Left ventricle myocardium inferior (tissue), 1 donor: ENCODE data around the gene HLA-E. TPM values are rescaled to one million over a fixed set of nuclear protein-coding genes. Genes with fewer than 3 reads are reported as not detected.

Experiments used
- DNase-seq: peaks from one replicate; pipeline ENCODE4 v3.0.0-alpha.2; 2020
- H3K27ac ChIP-seq: fragments of 200-600 bp; replicated peaks from 2 replicates; pipeline ENCODE4 v1.8.0; 2021
- H3K27me3 ChIP-seq: fragments of 200-600 bp; 2 replicates; pipeline ENCODE4 v1.8.0; 2021; ENCODE audit warnings: low read depth
- H3K36me3 ChIP-seq: fragments of 200-600 bp; 2 replicates; pipeline ENCODE4 v1.8.0; 2021
- H3K4me1 ChIP-seq: fragments of 200-600 bp; 2 replicates; pipeline ENCODE4 v1.8.0; 2021
- H3K4me3 ChIP-seq: fragments of 200-600 bp; 2 replicates; pipeline ENCODE4 v1.8.0; 2021; ENCODE audit warnings: mild to moderate bottlenecking, moderate library complexity
- H3K9me3 ChIP-seq: fragments of 200-600 bp; replicated peaks from 2 replicates; pipeline ENCODE4 v1.8.0; 2021
- CTCF ChIP-seq: fragments of 200-600 bp; IDR thresholded peaks from 2 replicates; pipeline ENCODE4 v1.8.0; 2021; ENCODE audit warnings: antibody characterized with exemption, mild to moderate bottlenecking, borderline replicate concordance
- intact Hi-C: fragments of 100-400 bp; cut with micrococcal nuclease; formaldehyde crosslinking; loops from one replicate; pipeline ENCODE4 v1.11.0; 2022
- total RNA-seq: library from RNA; stranded (reverse); fragmentation: NEBNext Ultra II Directional; extraction: Animal tissue kit (Norgen Biotek cat#: 25700); gene quantifications from one replicate; pipeline ENCODE4 v1.2.1, GENCODE V29; 2021
- donor health status: DM: no; HTN: yes; CAD: no; lungs with severe emphysema.

The HLA-E gene
- total RNA-seq, 1 donor from 2014 or later, result 142 TPM

GRCh38 chr6:30459145-30459544, 30.2 kb upstream of the HLA-E start:
- H3K27ac ChIP-seq, result no peak overlapping the region
- H3K36me3 ChIP-seq, result no peaks in the 10 kb centered on the region
- peaks cover 10% of the 10 kb centered on the region for H3K9me3 ChIP-seq
- DNase-seq, result no peak
- H3K4me3 ChIP-seq, result no peak overlapping the region
- peaks cover 100% of the 10 kb centered on the region for H3K27me3 ChIP-seq
- H3K4me1 ChIP-seq, result peaks cover 8% of the 10 kb centered on the region
- intact Hi-C loops, result no loop called here
- TF ChIP-seq CTCF, result no peak

- Histone ChIP-seq H3K36me3 (no peaks in the 10 kb centered on the region), H3K9me3 (peaks cover 10% of the 10 kb centered on the region), H3K27ac (no peak overlapping the region), H3K27me3 (peaks cover 100% of the 10 kb centered on the region), H3K4me1 (peaks cover 15% of the 10 kb centered on the region), H3K4me3 (no peak overlapping the region)
- intact Hi-C loops, result no loop called here
- TF ChIP-seq CTCF, result no peak
- no peak for DNase-seq
These were observed 28.3 kb upstream of the HLA-E start for GRCh38 chr6:30461055-30461454.

GRCh38 chr6:30462482-30462881, 26.8 kb upstream of the HLA-E start:
- Histone ChIP-seq H3K27ac (no peak overlapping the region), H3K27me3 (peaks cover 100% of the 10 kb centered on the region), H3K4me1 (peaks cover 26% of the 10 kb centered on the region), H3K4me3 (no peak overlapping the region), H3K36me3 (no peaks in the 10 kb centered on the region), H3K9me3 (peaks cover 10% of the 10 kb centered on the region)
- no peak for TF ChIP-seq CTCF
- intact Hi-C loops, result no loop called here
- no peak for DNase-seq

GRCh38 chr6:30463242-30463641, 26.1 kb upstream of the HLA-E start:
- H3K27me3 ChIP-seq, result peaks cover 99% of the 10 kb centered on the region
- intact Hi-C loops, result no loop called here
- peaks cover 10% of the 10 kb centered on the region for H3K9me3 ChIP-seq
- no peak overlapping the region for H3K27ac ChIP-seq
- TF ChIP-seq CTCF, result no peak
- H3K36me3 ChIP-seq, result no peaks in the 10 kb centered on the region
- DNase-seq, result no peak
- H3K4me1 ChIP-seq, result peaks cover 26% of the 10 kb centered on the region
- no peak overlapping the region for H3K4me3 ChIP-seq

- H3K27ac ChIP-seq, result no peak overlapping the region
- H3K36me3 ChIP-seq, result no peaks in the 10 kb centered on the region
- H3K27me3 ChIP-seq, result peaks cover 97% of the 10 kb centered on the region
- intact Hi-C loops, result no loop called here
- peaks cover 26% of the 10 kb centered on the region for H3K4me1 ChIP-seq
- DNase-seq, result peak; percentile 40
- H3K4me3 ChIP-seq, result peak overlapping the region; percentile 48
- no peak for TF ChIP-seq CTCF
- peaks cover 10% of the 10 kb centered on the region for H3K9me3 ChIP-seq
These were observed 25.4 kb upstream of the HLA-E start for GRCh38 chr6:30463651-30464618.
